HepG2 (cell line): ENCODE measurements around the gene EIF4A3. TPM values are rescaled to one million over a fixed set of nuclear protein-coding genes. Genes with fewer than 3 reads are reported as not detected.
A peak's percentile ranks its signal among the peaks of the same experiment; 100 is the strongest.

Experiments
- ATAC-seq: fragments of 200-7000 bp; cut with Tn5 transposase; 3 replicates; pipeline ENCODE4 v1.9.1; 2020; ENCODE audit warnings: mild to moderate bottlenecking, moderate library complexity
- BruUV-seq: library from RNA; stranded (reverse); fragments of 400-500 nt; replicated peaks from 2 replicates; lab custom pipeline; 2021; lab: Mats Ljungman, UMichigan
- CTCF ChIA-PET: fragments of 300-600 bp; formaldehyde crosslinking; extraction: SDS; loops from one replicate; lab custom pipeline; 2021; ENCODE audit warnings: low total read pairs, inconsistent platforms, low intra/inter-chr PET ratio; lab: Yijun Ruan, JAX
- POLR2A ChIA-PET: fragments of 350-600 bp; sonication (Branson Sonifier 250); formaldehyde crosslinking; loops from one replicate; lab custom pipeline; 2020; ENCODE audit warnings: antibody characterized with exemption, inconsistent platforms; lab: Yijun Ruan, JAX
- DNase-seq: peaks from one replicate; pipeline ENCODE4 v3.0.0-alpha.2; 2015; ENCODE audit warnings: low spot score
- FAIRE-seq: peaks from 3 replicates; lab custom pipeline; 2011; peaks lifted over from hg19 to GRCh38; lab: Jason Lieb, UNC
- H2AFZ ChIP-seq: one replicate; pipeline ENCODE4 v1.6.1; 2011; ENCODE audit warnings: low read length, inconsistent platforms
- H3K27ac ChIP-seq: fragments of 300-600 bp; 3 replicates; pipeline ENCODE4 v1.8.0; 2011; ENCODE audit warnings: mixed run types, mild to moderate bottlenecking, mixed read lengths, low read length, inconsistent platforms; ENCODE audit not compliant: insufficient read depth; ENCODE audit errors: extremely low read length
- H3K27me3 ChIP-seq, 2 experiments: fragments of 200-600 bp in 1 of 2; 2 replicates in 1 of 2; 3 replicates in 1 of 2; pipeline versions ENCODE4 v1.6.0 to v1.8.0; 2011; ENCODE audit warnings: low read length in 2 of 2, mild to moderate bottlenecking in 2 of 2, moderate library complexity in 2 of 2, inconsistent platforms in 1 of 2; ENCODE audit not compliant: insufficient read depth in 2 of 2, control insufficient read depth in 1 of 2
- H3K36me3 ChIP-seq, 2 experiments: fragments of 200-600 bp in 1 of 2; replicated peaks in 1 of 2; 2 replicates in 1 of 2; 3 replicates in 1 of 2; pipeline versions ENCODE4 v1.5.1 to v1.8.0; 2011; ENCODE audit warnings: low read length in 2 of 2, inconsistent platforms in 1 of 2; ENCODE audit not compliant: insufficient read depth in 2 of 2, control insufficient read depth in 1 of 2
- H3K4me1 ChIP-seq: 2 replicates; pipeline ENCODE4 v1.5.1; 2012; ENCODE audit warnings: low read length, inconsistent platforms; ENCODE audit not compliant: insufficient read depth
- H3K4me2 ChIP-seq: 2 replicates; pipeline ENCODE4 v1.6.0; 2011; ENCODE audit warnings: low read depth, low read length, inconsistent platforms
- H3K4me3 ChIP-seq, 3 experiments: fragments of 200-600 bp in 1 of 3; sonication (generic), shearing (Covaris generic) in 1 of 3; replicated peaks in 1 of 3; 2 replicates each; pipeline ENCODE4 v1.5.1; 2011 to 2016; ENCODE audit warnings: low read length in 3 of 3, inconsistent platforms in 2 of 3, low read depth in 2 of 3, mild to moderate bottlenecking in 2 of 3, control low read depth in 1 of 3, mixed read lengths in 1 of 3; ENCODE audit not compliant: insufficient read depth in 1 of 3
- H3K79me2 ChIP-seq: one replicate; pipeline ENCODE4 v1.6.1; 2011; ENCODE audit warnings: low read length, inconsistent platforms; ENCODE audit not compliant: insufficient read depth
- H3K9ac ChIP-seq: 2 replicates; pipeline ENCODE4 v1.6.0; 2011; ENCODE audit warnings: mild to moderate bottlenecking, low read depth, low read length, inconsistent platforms; ENCODE audit not compliant: insufficient read depth
- H3K9me3 ChIP-seq: 2 replicates; pipeline ENCODE4 v1.5.1; 2012; ENCODE audit warnings: mild to moderate bottlenecking, low read length
- H4K20me1 ChIP-seq: 2 replicates; pipeline ENCODE4 v1.6.0; 2011; ENCODE audit warnings: inconsistent platforms, mild to moderate bottlenecking, low read length, moderate library complexity; ENCODE audit not compliant: insufficient read depth
- CCDC6 ChIP-seq: sonication (generic); formaldehyde crosslinking; IDR thresholded peaks from 2 replicates; pipeline ENCODE4 v1.8.1; 2022; ENCODE audit warnings: mild to moderate bottlenecking, missing genetic modification reagents, moderate library complexity
- CSRNP1 ChIP-seq: sonication (generic); formaldehyde crosslinking; IDR thresholded peaks from 2 replicates; pipeline ENCODE4 v1.8.1; 2023; ENCODE audit warnings: mild to moderate bottlenecking, missing genetic modification reagents
- MXD3 ChIP-seq: IDR thresholded peaks from 2 replicates; pipeline ENCODE4 v1.6.1; 2016; ENCODE audit warnings: mild to moderate bottlenecking, missing biosample characterization, missing genetic modification reagents
- NBN ChIP-seq: fragments of 450-650 bp; conservative IDR thresholded peaks from 2 replicates; pipeline ENCODE4 v1.6.1; 2017
- RELA ChIP-seq: sonication (generic); formaldehyde crosslinking; IDR thresholded peaks from 2 replicates; pipeline ENCODE4 v1.4.0; 2020; ENCODE audit warnings: missing genetic modification reagents
- SAP130 ChIP-seq: IDR thresholded peaks from 2 replicates; pipeline ENCODE4 v1.6.1; 2016; ENCODE audit warnings: low read depth
- SOX6 ChIP-seq, 2 experiments: fragments of 450-650 bp in 1 of 2; sonication (generic) in 1 of 2; formaldehyde crosslinking in 1 of 2; IDR thresholded peaks; 2 replicates each; pipeline versions ENCODE4 v1.4.0 to v1.6.1; 2017 to 2020; ENCODE audit warnings: antibody characterized with exemption in 1 of 2, mild to moderate bottlenecking in 1 of 2, missing genetic modification reagents in 1 of 2
- SRSF4 ChIP-seq: fragments of 200-400 bp; formaldehyde crosslinking; IDR thresholded peaks from one replicate; pipeline ENCODE4 v1.6.1; 2018; ENCODE audit warnings: mild to moderate bottlenecking, low read depth, low read length, moderate library complexity; ENCODE audit not compliant: poor library complexity, severe bottlenecking
- TCF7L2 ChIP-seq: IDR thresholded peaks from 2 replicates; pipeline ENCODE4 v1.6.1; 2011; ENCODE audit warnings: mild to moderate bottlenecking, low read depth, low read length, moderate library complexity
- THAP7 ChIP-seq: sonication (generic); formaldehyde crosslinking; IDR thresholded peaks from 2 replicates; pipeline ENCODE4 v1.8.1; 2023; ENCODE audit warnings: mild to moderate bottlenecking, missing genetic modification reagents
- ZC3H13 ChIP-seq: sonication (generic); formaldehyde crosslinking; IDR thresholded peaks from 2 replicates; pipeline ENCODE4 v1.8.1; 2023; ENCODE audit warnings: mild to moderate bottlenecking, missing genetic modification reagents, moderate library complexity
- ZNF274 ChIP-seq: sonication (generic); formaldehyde crosslinking; IDR thresholded peaks from 2 replicates; pipeline ENCODE4 v1.5.1; 2020; ENCODE audit warnings: mild to moderate bottlenecking, missing genetic modification reagents
- ZNF563 ChIP-seq: sonication (generic); formaldehyde crosslinking; IDR thresholded peaks from 2 replicates; pipeline ENCODE4 v1.8.0; 2022; ENCODE audit warnings: mild to moderate bottlenecking, moderate library complexity, missing genetic modification reagents
- ZNF580 ChIP-seq: IDR thresholded peaks from 2 replicates; pipeline ENCODE4 v1.6.1; 2016; ENCODE audit warnings: low read depth, borderline replicate concordance
- ZNF687 ChIP-seq: sonication (generic); formaldehyde crosslinking; IDR thresholded peaks from 2 replicates; pipeline ENCODE4 v1.5.1; 2020; ENCODE audit warnings: mild to moderate bottlenecking, missing genetic modification reagents, moderate library complexity
- ZNF768 ChIP-seq: sonication (generic); formaldehyde crosslinking; IDR thresholded peaks from 2 replicates; pipeline ENCODE4 v1.4.0; 2020; ENCODE audit warnings: missing genetic modification reagents
- ZNF777 ChIP-seq: sonication (generic); formaldehyde crosslinking; IDR thresholded peaks from 2 replicates; pipeline ENCODE4 v1.4.0; 2020; ENCODE audit warnings: missing genetic modification reagents
- ZNF850 ChIP-seq: sonication (generic); formaldehyde crosslinking; conservative IDR thresholded peaks from 2 replicates; pipeline ENCODE4 v1.9.0; 2021; ENCODE audit warnings: mild to moderate bottlenecking, missing genetic modification reagents
- WGBS: methylation state at CpG from one replicate; pipeline ENCODE4 v1.1.6; 2017; ENCODE audit warnings: low lambda C conversion rate; 5-methylcytosine and 5-hydroxymethylcytosine counted together
- in situ Hi-C: cut with HindIII; loops from 2 replicates; pipeline ENCODE4 v1.10.0; 2017; ENCODE audit warnings: low pct_unique_long_range_greater_than_20kb; ENCODE audit not compliant: extremely low pct_ligation_motif_present
- intact Hi-C: fragments of 100-400 bp; cut with micrococcal nuclease; formaldehyde crosslinking; loops from one replicate; pipeline ENCODE4 v1.10.0; 2022; ENCODE audit not compliant: unreplicated experiment
- polyA plus RNA-seq, 8 experiments: library from polyadenylated mRNA; depleted of rRNA in 3 of 8; stranded (reverse) in 7 of 8; unstranded in 1 of 8; fragments of >200 nt; fragmentation: Illumina TruSeq in 4 of 8; extraction: Trizol in 4 of 8; gene quantifications; 2 replicates each; pipeline versions ENCODE4 v1.2.1 to v1.2.3, GENCODE V29; 2011 to 2016; ENCODE audit warnings: low read depth in 4 of 8, missing spikeins in 1 of 8, mixed read lengths in 1 of 8; ENCODE audit not compliant: insufficient read depth in 1 of 8
- total RNA-seq, 5 experiments: library from RNA; depleted of rRNA; stranded (reverse); fragments of >200 nt; fragmentation: Illumina TruSeq; extraction: Trizol; gene quantifications; 2 replicates each; pipeline ENCODE4 v1.2.3, GENCODE V29; 2016; ENCODE audit warnings: low read depth in 1 of 5

The EIF4A3 gene
- total and polyA plus RNA-seq, 2 of the 13 experiments (the other 11 are each of a cell fraction or from before 2014, with no cell fraction given) = 145 to 187 TPM

GRCh38 chr17:80187515-80187941 is 40.6 kb upstream of the EIF4A3 start:
- Histone ChIP-seq H3K9ac (peak overlapping the region; percentile 13; the same call in 1 of the 2 replicates), H2AFZ (no peak overlapping the region), H3K27ac (no peak overlapping the region), H4K20me1 (no peaks in the 10 kb centered on the region), H3K9me3 (no peaks in the 10 kb centered on the region), H3K4me1 (peaks cover 23% of the 10 kb centered on the region), H3K79me2 (no peaks in the 10 kb centered on the region), H3K36me3 (no peaks in the 10 kb centered on the region), H3K4me2 (peak overlapping the region; percentile 70), H3K4me3 (peak overlapping the region; percentile 8 to 57 (median 22); a peak in 5 of 6 replicates), H3K27me3 (peaks cover 21 to 96% of the 10 kb centered on the region in 2 experiments)
- ChIA-PET CTCF (no interaction called here), POLR2A (interaction anchor here (1.0 kb wide), 1 partner anchor 40 kb away, joined by 3 read pairs; no protein-coding TSS in a partner anchor)
- in situ Hi-C loops = no loop called here
- ATAC-seq = peak; percentile 26
- DNase-seq = no peak
- FAIRE-seq = no peak
- BruUV-seq = no TSS peak
- 8% methylated on average over 18 of the region's 18 CpGs for WGBS
- intact Hi-C loops = no loop called here
- TF ChIP-seq ZNF777 (CRISPR knock-in tag) (peak; percentile 68), MXD3 (CRISPR knock-in tag) (0 out of 2 replicates have a peak, but pooled peaks have one; percentile 34), RELA (CRISPR knock-in tag) (0 out of 2 replicates have a peak, but pooled peaks have one; percentile 34), CSRNP1 (CRISPR knock-in tag) (0 out of 2 replicates have a peak, but pooled peaks have one; percentile 27), NBN (no peak), ZNF580 (CRISPR knock-in tag) (no peak), ZNF563 (CRISPR knock-in tag) (0 out of 2 replicates have a peak, but pooled peaks have one; percentile 39), ZC3H13 (CRISPR knock-in tag) (no peak), SRSF4 (no peak), SAP130 (CRISPR knock-in tag) (peak; percentile 45; the same call in 1 of the 2 replicates), SOX6 (IDR thresholded peaks at IDR 0.05) (no peak), SOX6 (CRISPR knock-in tag; IDR thresholded peaks at IDR 0.05) (no peak), THAP7 (CRISPR knock-in tag) (peak; percentile 27; the same call in 1 of the 2 replicates), ZNF687 (CRISPR knock-in tag) (peak; percentile 44), ZNF850 (CRISPR knock-in tag) (no peak), CCDC6 (CRISPR knock-in tag) (no peak), ZNF274 (CRISPR knock-in tag) (0 out of 2 replicates have a peak, but pooled peaks have one; percentile 54), TCF7L2 (no peak), ZNF768 (CRISPR knock-in tag) (peak; percentile 15; the same call in 1 of the 2 replicates)
